ENCODE measurements around the gene KRTAP12-1. TPM values are rescaled to one million over a fixed set of nuclear protein-coding genes. Genes with fewer than 3 reads are reported as not detected.
"Not testable (repeated sequence)": the region's sequence is repeated elsewhere in the genome, so short reads cannot be mapped to it uniquely, and the experiment has no call there.

Gene KRTAP12-1
- polyA plus RNA-seq, 12 donors, result not detected

DNA sequence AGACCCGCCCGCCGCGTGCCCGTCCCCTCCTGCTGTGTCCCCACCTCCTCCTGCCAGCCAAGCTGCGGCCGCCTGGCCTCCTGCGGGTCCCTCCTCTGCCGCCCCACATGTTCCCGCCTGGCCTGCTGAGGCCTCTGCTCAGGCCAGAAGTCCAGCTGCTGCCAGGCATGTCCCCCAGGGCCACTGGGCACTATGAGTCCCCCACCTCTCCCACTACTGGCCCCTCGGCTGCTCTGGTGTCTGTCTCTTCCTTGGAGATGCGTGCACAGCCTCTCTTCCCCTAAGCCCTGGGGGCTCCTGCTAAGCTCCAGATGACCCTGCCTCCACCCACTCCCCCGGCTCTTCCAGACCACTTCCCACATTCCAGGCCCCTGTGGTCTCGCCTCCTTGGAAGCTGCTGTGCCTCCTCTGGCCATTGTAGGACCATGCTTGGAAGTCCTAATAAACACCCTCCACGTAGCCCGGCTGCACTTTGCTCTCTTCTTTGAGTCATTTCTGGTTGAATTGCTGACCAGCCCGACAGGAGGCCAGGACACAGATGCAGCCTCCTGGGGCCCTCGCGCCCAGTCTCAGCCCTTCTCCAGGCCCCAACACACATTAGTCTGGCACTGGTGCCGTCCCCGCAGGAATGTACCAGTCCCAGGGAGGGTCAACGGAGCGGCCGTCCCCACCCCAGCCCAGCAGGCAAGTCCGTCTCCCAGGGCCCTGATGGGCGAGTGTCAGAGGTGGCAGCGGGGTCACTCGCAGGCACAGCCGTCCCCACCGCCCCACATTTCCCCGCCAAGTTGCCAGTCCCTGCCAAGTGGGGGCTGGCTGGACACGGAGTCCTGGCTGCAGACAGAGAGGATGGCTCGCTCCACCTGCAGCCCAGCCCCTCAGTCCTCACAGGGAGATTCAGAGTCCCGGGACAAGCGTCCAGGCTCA, 16.1 kb upstream of the KRTAP12-1 start:
- DNase-seq, result no peak

- DNase-seq, result not testable (repeated sequence)
Observed at GRCh38 chr21:44697172-44697810, 15.3 kb upstream of the KRTAP12-1 start, which contains the start of gene KRTAP10-12. KRTAP10-12 (plus strand) TSS chr21:44697172; CDS start chr21:44697202, 30 bp downstream.

GRCh38 chr21:44696572-44696971, 14.6 kb upstream of the KRTAP12-1 start:
- no peak for DNase-seq

- DNase-seq, result no peak
Observed at GRCh38 chr21:44695641-44696040, 13.7 kb upstream of the KRTAP12-1 start.

DNA sequence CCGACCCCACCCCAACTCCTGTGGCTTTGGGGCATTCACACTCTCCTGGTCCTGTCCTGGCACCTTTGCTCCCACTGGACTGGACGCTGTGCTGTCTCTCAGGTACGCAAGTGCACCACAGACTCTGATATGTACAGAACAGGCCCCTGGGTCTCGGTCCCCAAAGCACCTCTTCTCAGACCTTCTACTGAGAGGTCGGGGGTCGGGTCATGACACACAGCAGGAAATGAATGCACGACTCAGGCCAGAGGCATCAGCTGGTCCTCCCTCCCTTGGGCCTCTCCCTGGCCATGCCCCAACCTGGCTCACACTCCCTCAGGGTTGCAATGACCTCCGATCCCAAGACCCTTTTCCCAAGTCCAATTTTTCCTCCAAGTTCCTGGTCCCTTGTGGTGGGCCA, 13.2 kb upstream of the KRTAP12-1 start:
- DNase-seq, result no peak

DNA sequence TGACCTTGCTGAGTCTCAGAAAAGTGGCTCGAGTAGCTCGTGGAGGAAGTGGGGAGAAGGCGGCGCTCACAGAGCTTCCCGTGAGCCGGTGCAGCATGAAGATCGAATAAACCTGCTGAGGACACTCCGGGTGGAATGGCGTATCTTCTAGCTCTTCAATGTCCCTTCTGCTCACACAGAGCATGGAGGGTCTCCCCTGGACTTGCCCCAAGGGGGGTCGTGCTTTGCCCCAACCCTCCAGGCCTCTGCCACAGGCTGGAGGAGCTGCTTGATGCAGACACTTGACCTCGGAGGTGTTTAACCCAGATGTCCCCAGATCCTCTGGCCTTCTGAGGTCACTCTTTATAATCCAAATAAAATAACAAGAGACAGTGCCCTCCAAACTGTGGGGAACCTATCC, 12.8 kb upstream of the KRTAP12-1 start:
- DNase-seq, result no peak

GRCh38 chr21:44692798-44693512, 11.0 kb upstream of the KRTAP12-1 start:
- no peak for DNase-seq

DNA sequence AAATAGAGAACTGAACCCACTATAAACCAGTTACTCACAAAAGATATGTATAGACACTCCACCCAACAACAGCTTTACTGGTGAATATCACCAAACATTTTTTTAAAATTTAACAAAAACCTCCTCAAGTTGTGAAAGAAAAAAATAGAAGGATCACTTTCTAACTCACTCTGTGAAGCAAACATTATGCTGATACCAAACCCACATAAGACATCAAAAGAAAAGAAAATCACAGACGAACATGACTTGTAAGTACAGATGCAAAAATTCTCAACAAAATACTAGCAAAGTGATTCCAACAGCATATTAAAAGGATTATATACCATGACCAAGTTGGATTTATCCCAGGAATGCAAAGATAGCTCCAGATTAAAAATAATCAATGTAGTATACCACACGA, 9.7 kb upstream of the KRTAP12-1 start:
- DNase-seq, result no peak

DNA sequence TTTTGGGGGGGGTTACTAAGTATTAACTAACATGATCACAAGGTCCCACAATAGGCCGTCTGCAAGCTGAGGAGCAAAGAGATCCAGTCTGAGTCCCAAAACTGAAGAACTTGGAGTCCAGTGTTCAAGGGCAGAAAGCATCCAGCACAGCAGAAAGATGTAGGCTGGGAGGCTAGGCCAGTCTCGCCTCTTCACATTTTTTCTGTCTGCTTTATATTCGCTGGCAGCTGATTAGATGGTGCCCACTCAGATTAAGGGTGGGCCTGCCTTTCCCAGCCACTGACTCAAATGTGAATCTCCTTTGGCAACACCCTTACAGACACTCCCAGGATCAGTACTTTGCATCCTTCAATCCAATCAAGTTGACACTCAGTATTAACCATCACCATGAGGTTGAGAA, 7.8 kb upstream of the KRTAP12-1 start:
- DNase-seq, result not testable (repeated sequence)

- DNase-seq, result no peak
Observed at GRCh38 chr21:44687671-44688070, 5.7 kb upstream of the KRTAP12-1 start.

GRCh38 chr21:44686843-44687561, 5.0 kb upstream of the KRTAP12-1 start:
- DNase-seq, result no peak

GRCh38 chr21:44686000-44686781, 4.2 kb upstream of the KRTAP12-1 start:
- no peak for DNase-seq

DNA sequence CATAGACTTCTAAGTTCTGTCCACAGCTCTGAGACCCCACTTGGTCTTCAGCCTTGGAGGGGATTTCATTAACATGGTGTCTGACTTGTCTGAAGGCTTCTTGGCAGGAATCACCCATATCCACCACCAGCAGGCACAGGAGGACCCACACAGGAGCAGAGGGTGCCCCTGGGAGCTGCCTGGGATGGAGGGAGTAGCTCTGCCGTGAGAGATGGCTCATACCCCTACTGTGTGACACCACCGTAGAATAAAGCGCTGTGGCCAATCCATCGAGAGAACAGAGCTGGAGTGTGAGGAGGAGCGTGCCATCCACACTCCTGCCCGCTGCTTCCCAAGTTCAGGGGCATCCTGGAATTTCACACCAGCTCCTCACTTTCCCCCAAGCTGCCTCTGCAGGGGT, 3.1 kb upstream of the KRTAP12-1 start:
- not testable (repeated sequence) for DNase-seq

DNA sequence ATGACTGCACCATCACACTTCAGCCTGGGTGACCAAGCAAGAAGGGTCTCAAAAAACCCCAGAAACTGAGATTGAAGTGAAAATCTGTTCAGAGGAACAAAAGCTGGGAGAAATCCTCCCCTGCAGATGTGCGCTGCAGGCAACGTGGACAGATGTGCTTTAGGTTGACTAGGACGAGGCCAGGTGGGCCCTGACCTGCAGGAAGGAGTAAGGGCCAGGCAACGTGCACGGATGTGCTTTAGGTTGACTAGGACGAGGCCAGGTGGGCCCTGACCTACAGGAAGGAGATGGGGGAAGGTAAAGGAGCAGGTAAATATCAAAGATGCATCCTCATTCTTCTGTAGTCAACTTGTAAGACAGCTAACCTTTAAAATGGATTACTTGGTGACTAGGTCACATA, 2.5 kb upstream of the KRTAP12-1 start:
- DNase-seq, result no peak

- DNase-seq, result no peak
Observed at GRCh38 chr21:44684077-44684476, 2.1 kb upstream of the KRTAP12-1 start.

DNA sequence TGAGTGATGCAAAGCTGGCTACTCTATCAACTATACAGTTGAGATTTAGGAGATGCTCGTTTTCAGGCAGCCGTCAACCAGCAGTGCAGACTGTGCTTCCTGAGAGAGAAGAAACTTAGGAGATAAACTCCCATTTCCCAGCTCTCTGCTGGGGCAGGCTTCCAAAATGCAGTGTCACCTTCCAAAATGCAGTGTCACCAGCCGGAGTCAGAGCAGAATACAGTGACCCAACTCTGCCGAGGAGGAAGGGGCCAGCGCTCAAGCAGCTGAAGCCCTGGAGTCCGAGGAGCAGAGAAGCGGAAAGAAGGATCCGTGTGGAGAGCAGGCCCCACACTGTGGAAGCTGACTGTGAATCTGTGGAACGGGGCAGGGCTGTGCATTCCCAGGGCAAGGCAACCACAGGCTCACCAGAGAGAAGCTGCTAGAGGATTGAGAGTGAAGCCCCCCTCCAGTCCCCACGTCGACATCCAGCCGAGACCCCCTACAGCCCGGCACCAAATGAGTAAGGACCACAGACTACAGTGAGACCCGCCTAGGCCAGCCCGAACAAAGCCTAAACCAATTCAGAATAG, 703 bp upstream of the KRTAP12-1 start:
- no peak for DNase-seq

- DNase-seq, result no peak
Observed at GRCh38 chr21:44681152-44681551, 811 bp downstream of the KRTAP12-1 start.

- DNase-seq, result no peak
Observed at GRCh38 chr21:44677881-44678280, 4.1 kb downstream of the KRTAP12-1 start.

- DNase-seq, result no peak
Observed at GRCh38 chr21:44671911-44672310, 10.1 kb downstream of the KRTAP12-1 start.

- DNase-seq, result no peak
Observed at GRCh38 chr21:44670642-44671432, 11.1 kb downstream of the KRTAP12-1 start.
